Adrenal gland (tissue), 5 donors: ENCODE results near the gene PAQR7.

Experiments
- CTCF ChIP-seq, 6 experiments: fragments of 450-650 bp in 4 of 6; fragments of 200-600 bp in 2 of 6; sonication (generic) in 1 of 6; IDR thresholded peaks; 1 replicate in 5 of 6; 2 replicates in 1 of 6; pipeline versions ENCODE4 v1.5.1 to v1.8.0; 2016 to 2021; ENCODE audit warnings: antibody characterized with exemption in 6 of 6, mild to moderate bottlenecking in 2 of 6, moderate library complexity in 1 of 6
- POLR2A ChIP-seq, 2 donors: fragments of 450-650 bp; IDR thresholded peaks; one replicate each; pipeline ENCODE4 v1.6.1; 2017; ENCODE audit warnings: antibody characterized with exemption in 2 of 2, mild to moderate bottlenecking in 2 of 2, moderate library complexity in 1 of 2
- donor health status: DM: no; HTN: no; CAD: no.

DNA sequence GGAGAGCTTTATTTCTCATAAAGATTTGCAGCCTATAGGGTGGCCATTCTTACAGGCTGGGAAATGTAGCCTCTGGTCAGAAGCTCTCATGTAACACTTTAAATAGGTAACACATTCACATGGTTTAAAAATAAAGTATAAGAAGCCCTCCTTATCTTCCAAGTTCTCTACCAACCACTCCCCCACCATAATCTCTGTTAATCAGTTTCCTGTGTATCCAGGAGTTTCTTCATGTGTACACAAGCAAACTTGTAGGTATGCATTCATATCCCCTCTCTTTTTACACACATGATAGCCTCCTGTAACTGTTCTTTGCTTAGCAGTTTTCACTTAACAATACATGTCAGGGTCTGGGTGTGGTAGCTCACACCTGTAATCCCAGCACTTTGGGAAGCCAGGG is 35.7 kb upstream of the PAQR7 start:
- TF ChIP-seq CTCF (IDR thresholded peaks at IDR 0.05) (no peak), POLR2A (IDR thresholded peaks at IDR 0.05) (no peak)
